H1 (cell line): ENCODE measurements around the gene TMEM138. TPM values are rescaled to one million over a fixed set of nuclear protein-coding genes. Genes with fewer than 3 reads are reported as not detected.
A peak's percentile ranks its signal among the peaks of the same experiment; 100 is the strongest.

Source experiments
- CTCF ChIA-PET: fragments of 300-600 bp; sonication (Branson Sonifier 250); formaldehyde crosslinking; loops from one replicate; lab custom pipeline; 2021; ENCODE audit not compliant: partially characterized antibody; lab: Charles Lee
- POLR2A ChIA-PET: fragments of 300-600 bp; sonication (Branson Sonifier 250); formaldehyde crosslinking; loops from one replicate; lab custom pipeline; 2021; ENCODE audit warnings: inconsistent platforms; ENCODE audit not compliant: partially characterized antibody; lab: Charles Lee
- DNase-seq, 2 experiments: peaks; one replicate each; pipeline versions ENCODE4 v3.0.0 to v3.0.0-alpha.2; 2010 to 2022; ENCODE audit warnings: low spot score in 2 of 2, low read depth in 1 of 2, mixed read lengths in 1 of 2
- FAIRE-seq: peaks from 2 replicates; lab custom pipeline; 2011; peaks lifted over from hg19 to GRCh38; lab: Jason Lieb, UNC
- H2AFZ ChIP-seq: 2 replicates; pipeline ENCODE4 v1.8.1; 2012; ENCODE audit warnings: low read length, inconsistent platforms
- H2AK5ac ChIP-seq: 2 replicates; pipeline ENCODE4 v1.6.1; 2013; ENCODE audit warnings: low read depth, low read length
- H2BK120ac ChIP-seq: replicated peaks from 2 replicates; pipeline ENCODE3; 2013; ENCODE audit warnings: low read depth, low read length, inconsistent platforms
- H2BK12ac ChIP-seq: 2 replicates; pipeline ENCODE4 v1.6.1; 2013; ENCODE audit warnings: low read depth, low read length
- H2BK15ac ChIP-seq: 2 replicates; pipeline ENCODE4 v1.6.1; 2013; ENCODE audit warnings: low read length
- H2BK20ac ChIP-seq: 2 replicates; pipeline ENCODE4 v1.6.1; 2013; ENCODE audit warnings: low read length
- H2BK5ac ChIP-seq: 2 replicates; pipeline ENCODE4 v1.6.1; 2013; ENCODE audit warnings: low read depth, low read length
- H3K14ac ChIP-seq: 2 replicates; pipeline ENCODE4 v1.6.1; 2013; ENCODE audit warnings: inconsistent platforms; ENCODE audit not compliant: insufficient read length
- H3K18ac ChIP-seq: 2 replicates; pipeline ENCODE4 v1.6.1; 2013; ENCODE audit warnings: low read length; ENCODE audit errors: extremely low read depth
- H3K23ac ChIP-seq: 2 replicates; pipeline ENCODE4 v1.6.1; 2013; ENCODE audit warnings: inconsistent platforms; ENCODE audit not compliant: insufficient read length
- H3K23me2 ChIP-seq: 2 replicates; pipeline ENCODE4 v1.6.1; 2013; ENCODE audit warnings: low read depth, low read length
- H3K27ac ChIP-seq: 2 replicates; pipeline ENCODE4 v1.6.1; 2011; ENCODE audit warnings: low read depth, low read length, inconsistent platforms
- H3K27me3 ChIP-seq, 4 experiments: replicated peaks in 1 of 4; 1 replicate in 1 of 4; 2 replicates in 3 of 4; pipeline versions ENCODE4 v1.6.1 to v1.8.1; 2011 to 2013; ENCODE audit warnings: low read length in 3 of 4, mild to moderate bottlenecking in 3 of 4, inconsistent platforms in 2 of 4, mixed read lengths in 2 of 4, moderate library complexity in 1 of 4; ENCODE audit not compliant: control insufficient read depth in 3 of 4, insufficient read depth in 3 of 4; ENCODE audit errors: extremely low read depth in 1 of 4
- H3K36me3 ChIP-seq, 4 experiments: 2 replicates each; pipeline versions ENCODE4 v1.6.1 to v1.8.1; 2011 to 2013; ENCODE audit warnings: mild to moderate bottlenecking in 4 of 4, low read length in 3 of 4, moderate library complexity in 2 of 4, control low read depth in 1 of 4, inconsistent platforms in 1 of 4; ENCODE audit not compliant: insufficient read depth in 4 of 4, control insufficient read depth in 2 of 4
- H3K4ac ChIP-seq: replicated peaks from 2 replicates; pipeline ENCODE3; 2013; ENCODE audit warnings: low read length, low read depth, mixed read lengths, inconsistent platforms; ENCODE audit not compliant: insufficient read length
- H3K4me1 ChIP-seq, 4 experiments: replicated peaks in 1 of 4; 1 replicate in 1 of 4; 2 replicates in 3 of 4; pipeline versions ENCODE4 v1.6.1 to v1.8.1; 2011 to 2013; ENCODE audit warnings: low read length in 3 of 4, inconsistent platforms in 2 of 4, mixed read lengths in 1 of 4; ENCODE audit not compliant: insufficient read depth in 4 of 4, control insufficient read depth in 3 of 4
- H3K4me2 ChIP-seq, 2 experiments: 2 replicates each; pipeline versions ENCODE4 v1.6.1 to v1.8.1; 2011 to 2013; ENCODE audit warnings: low read depth in 2 of 2, low read length in 2 of 2, control low read depth in 1 of 2, inconsistent platforms in 1 of 2, mild to moderate bottlenecking in 1 of 2; ENCODE audit not compliant: insufficient read depth in 1 of 2
- H3K4me3 ChIP-seq, 4 experiments: fragments of 200-600, 300-600 bp in 1 of 4; sonication (generic), shearing (Covaris generic), sonication (Bioruptor Twin) in 1 of 4; 2 replicates each; pipeline versions ENCODE4 v1.5.1 to v1.8.1; 2011 to 2016; ENCODE audit warnings: low read length in 4 of 4, low read depth in 3 of 4, control low read depth in 2 of 4, inconsistent platforms in 2 of 4, mild to moderate bottlenecking in 2 of 4, mixed read lengths in 1 of 4, moderate library complexity in 1 of 4; ENCODE audit not compliant: insufficient read depth in 2 of 4; ENCODE audit errors: extremely low read depth in 1 of 4
- H3K56ac ChIP-seq: replicated peaks from 2 replicates; pipeline ENCODE3; 2013; ENCODE audit warnings: low read depth, mild to moderate bottlenecking, mixed read lengths, low read length, inconsistent platforms; ENCODE audit not compliant: insufficient read length
- H3K79me1 ChIP-seq: 2 replicates; pipeline ENCODE4 v1.6.1; 2013; ENCODE audit warnings: low read depth, low read length, control low read depth
- H3K79me2 ChIP-seq, 2 experiments: 2 replicates each; pipeline versions ENCODE4 v1.6.1 to v1.8.1; 2012 to 2013; ENCODE audit warnings: low read length in 2 of 2, mild to moderate bottlenecking in 2 of 2, inconsistent platforms in 1 of 2; ENCODE audit not compliant: insufficient read depth in 2 of 2, control insufficient read depth in 1 of 2
- H3K9ac ChIP-seq, 4 experiments: replicated peaks in 1 of 4; 1 replicate in 1 of 4; 2 replicates in 3 of 4; pipeline versions ENCODE4 v1.6.1 to v1.8.1; 2011 to 2013; ENCODE audit warnings: low read depth in 3 of 4, low read length in 3 of 4, control low read depth in 2 of 4, mild to moderate bottlenecking in 2 of 4, moderate library complexity in 2 of 4, inconsistent platforms in 1 of 4; ENCODE audit errors: extremely low read depth in 1 of 4
- H3K9me3 ChIP-seq, 2 experiments: 2 replicates each; pipeline versions ENCODE4 v1.6.1 to v1.8.1; 2012 to 2013; ENCODE audit warnings: mild to moderate bottlenecking in 2 of 2, moderate library complexity in 2 of 2, control low read depth in 1 of 2, inconsistent platforms in 1 of 2, low read depth in 1 of 2, low read length in 1 of 2, mixed read lengths in 1 of 2; ENCODE audit not compliant: insufficient read depth in 2 of 2
- H4K20me1 ChIP-seq, 2 experiments: replicated peaks in 1 of 2; 2 replicates each; pipeline versions ENCODE3 to v1.8.1; 2011 to 2013; ENCODE audit warnings: inconsistent platforms in 2 of 2, low read length in 2 of 2, mild to moderate bottlenecking in 1 of 2; ENCODE audit not compliant: insufficient read depth in 2 of 2, control insufficient read depth in 1 of 2
- H4K5ac ChIP-seq: 2 replicates; pipeline ENCODE4 v1.6.1; 2013; ENCODE audit warnings: low read length, low read depth, mixed read lengths, inconsistent platforms; ENCODE audit not compliant: insufficient read length
- H4K8ac ChIP-seq: 2 replicates; pipeline ENCODE4 v1.8.0; 2013; ENCODE audit warnings: mild to moderate bottlenecking, moderate library complexity, low read length, inconsistent platforms; ENCODE audit not compliant: insufficient read depth; ENCODE audit errors: extremely low read depth
- H4K91ac ChIP-seq: replicated peaks from 2 replicates; pipeline ENCODE3; 2013; ENCODE audit warnings: low read length, mixed read lengths, inconsistent platforms; ENCODE audit not compliant: insufficient read length
- CREB1 ChIP-seq: IDR thresholded peaks from 2 replicates; pipeline ENCODE4 v1.6.1; 2012; ENCODE audit warnings: inconsistent platforms
- KDM4A ChIP-seq: IDR thresholded peaks from one replicate; pipeline ENCODE4 v1.7.1; 2012; ENCODE audit warnings: low read depth, mild to moderate bottlenecking, moderate library complexity, low read length, inconsistent platforms; ENCODE audit not compliant: severe bottlenecking
- POU5F1 ChIP-seq: IDR thresholded peaks from 2 replicates; pipeline ENCODE4 v1.6.1; 2011; ENCODE audit warnings: low read depth, mild to moderate bottlenecking, low read length, moderate library complexity
- SP2 ChIP-seq: IDR thresholded peaks from 2 replicates; pipeline ENCODE4 v1.6.1; 2012; ENCODE audit warnings: mild to moderate bottlenecking, low read length, inconsistent platforms
- SUZ12 ChIP-seq: fragments of 200-600 bp; sonication (generic); IDR thresholded peaks from 2 replicates; pipeline ENCODE4 v1.6.1; 2012; ENCODE audit warnings: mild to moderate bottlenecking, inconsistent platforms, low read length, moderate library complexity, mixed read lengths
- YY1 ChIP-seq: IDR thresholded peaks from 2 replicates; pipeline ENCODE4 v1.6.1; 2011; ENCODE audit warnings: low read depth, mild to moderate bottlenecking, low read length
- WGBS, 2 experiments: shearing (Covaris generic) in 1 of 2; methylation state at CpG; one replicate each; pipeline versions ENCODE4 v1.1.6 to v1.1.7; 2013 to 2015; ENCODE audit warnings: low lambda C conversion rate in 2 of 2, mixed read lengths in 2 of 2, inconsistent platforms in 1 of 2, low coverage in 1 of 2, missing lambda C conversion rate in 1 of 2; ENCODE audit not compliant: insufficient replicate concordance in 2 of 2, insufficient coverage in 1 of 2, insufficient read length in 1 of 2; ENCODE audit errors: extremely low coverage in 1 of 2, missing lambda C conversion rate in 1 of 2; 5-methylcytosine and 5-hydroxymethylcytosine counted together
- polyA plus RNA-seq, 7 experiments: library from polyadenylated mRNA; depleted of rRNA in 3 of 7; stranded (reverse) in 5 of 7; unstranded in 2 of 7; fragments of >200 nt in 5 of 7; fragments of 200-250 nt in 2 of 7; gene quantifications; 1 replicate in 5 of 7; 2 replicates in 1 of 7; 4 replicates in 1 of 7; pipeline versions ENCODE4 v1.2.1 to v1.2.3, GENCODE V29; 2011 to 2013; ENCODE audit warnings: missing spikeins in 2 of 7, mixed read lengths in 2 of 7
- total RNA-seq: library from RNA; stranded (reverse); fragmentation: NEBNext Ultra II Directional; extraction: Animal tissue kit (Norgen Biotek cat#: 25700); gene quantifications from 2 replicates; pipeline ENCODE4 v1.2.1, GENCODE V29; 2021
- TF ChIP-seq, protein P1 (sequence below), 3 experiments: IDR thresholded peaks; 1 replicate in 2 of 3; 2 replicates in 1 of 3; pipeline versions ENCODE4 v1.5.1 to v1.6.1; 2011; ENCODE audit warnings: low read length in 3 of 3, mild to moderate bottlenecking in 3 of 3, inconsistent platforms in 2 of 3, low read depth in 1 of 3, moderate library complexity in 1 of 3; ENCODE audit not compliant: insufficient read depth in 1 of 3; ENCODE audit errors: control extremely low read depth in 1 of 3
- TF ChIP-seq, protein P2 (sequence below): IDR thresholded peaks from 2 replicates; pipeline ENCODE4 v1.6.1; 2012; ENCODE audit warnings: inconsistent platforms

Gene TMEM138
- total and polyA plus RNA-seq, 2 of the 8 experiments (the other 6 are each of a cell fraction or from before 2014, with no cell fraction given): 32.9 to 59.0 TPM

DNA sequence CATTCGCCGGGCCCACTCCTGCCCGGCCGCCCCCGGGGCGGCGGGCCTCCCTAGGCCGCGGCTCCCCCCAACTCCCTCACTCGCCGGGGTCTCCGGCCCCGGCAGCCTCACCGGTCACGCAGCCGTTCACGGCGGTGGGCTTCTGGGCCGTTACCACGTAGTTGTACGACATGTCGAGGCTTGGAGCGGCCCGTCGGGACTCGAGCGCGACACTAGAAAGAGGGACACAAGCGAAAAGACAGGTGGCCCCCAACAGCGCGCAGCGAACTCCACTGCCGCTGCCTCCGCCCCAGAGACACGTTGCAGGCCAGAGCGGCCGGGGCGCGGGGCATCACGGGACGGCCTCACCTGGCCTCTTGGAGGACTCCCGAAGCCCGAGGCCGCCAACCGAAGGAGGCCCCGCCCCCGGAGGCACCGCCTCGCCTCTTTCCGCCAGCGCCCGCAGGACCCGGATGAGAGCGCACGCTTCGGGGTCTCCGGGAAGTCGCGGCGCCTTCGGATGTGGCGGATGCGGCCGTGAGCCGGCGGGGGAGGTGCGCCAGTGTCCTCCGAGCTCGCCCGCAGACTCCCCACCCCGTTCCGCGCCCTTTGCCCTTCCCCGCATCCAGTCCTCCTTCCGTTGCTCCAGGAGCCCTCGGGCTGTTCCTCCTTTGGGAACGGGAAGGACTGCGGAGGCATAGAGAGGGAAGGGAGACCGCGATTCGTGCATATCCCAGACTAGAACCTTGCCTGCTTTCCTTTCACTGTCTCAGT is 29.2 kb upstream of the TMEM138 start, which contains the start of the genes DDB1 and TKFC:
Gene DDB1 (minus strand): TSS at position 309 of the 753 bp plus-strand sequence. CDS start 137 bp downstream, at position 172.
Gene TKFC (plus strand): TSS at position 432 of the 753 bp plus-strand sequence. CDS start 1,501 bp downstream, outside the sequence.
- no peak for FAIRE-seq
- H2AK5ac ChIP-seq: peak within 1 kb of the TSS; percentile 95
- no peak for TF ChIP-seq SUZ12
- TF ChIP-seq, protein P1, sequence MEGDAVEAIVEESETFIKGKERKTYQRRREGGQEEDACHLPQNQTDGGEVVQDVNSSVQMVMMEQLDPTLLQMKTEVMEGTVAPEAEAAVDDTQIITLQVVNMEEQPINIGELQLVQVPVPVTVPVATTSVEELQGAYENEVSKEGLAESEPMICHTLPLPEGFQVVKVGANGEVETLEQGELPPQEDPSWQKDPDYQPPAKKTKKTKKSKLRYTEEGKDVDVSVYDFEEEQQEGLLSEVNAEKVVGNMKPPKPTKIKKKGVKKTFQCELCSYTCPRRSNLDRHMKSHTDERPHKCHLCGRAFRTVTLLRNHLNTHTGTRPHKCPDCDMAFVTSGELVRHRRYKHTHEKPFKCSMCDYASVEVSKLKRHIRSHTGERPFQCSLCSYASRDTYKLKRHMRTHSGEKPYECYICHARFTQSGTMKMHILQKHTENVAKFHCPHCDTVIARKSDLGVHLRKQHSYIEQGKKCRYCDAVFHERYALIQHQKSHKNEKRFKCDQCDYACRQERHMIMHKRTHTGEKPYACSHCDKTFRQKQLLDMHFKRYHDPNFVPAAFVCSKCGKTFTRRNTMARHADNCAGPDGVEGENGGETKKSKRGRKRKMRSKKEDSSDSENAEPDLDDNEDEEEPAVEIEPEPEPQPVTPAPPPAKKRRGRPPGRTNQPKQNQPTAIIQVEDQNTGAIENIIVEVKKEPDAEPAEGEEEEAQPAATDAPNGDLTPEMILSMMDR (IDR thresholded peaks at IDR 0.05; ENCODE audit: control extremely low read depth in 1 of 3, insufficient read depth in 1 of 3, low read depth in 1 of 3, low read length in 3 of 3): no peak
- peak; percentile 61; the same call in 1 of the 2 replicates for TF ChIP-seq SP2
- peak; percentile 67 for TF ChIP-seq CREB1
- TF ChIP-seq KDM4A: peak; percentile 79
- no peak for TF ChIP-seq YY1
- TF ChIP-seq, protein P2, sequence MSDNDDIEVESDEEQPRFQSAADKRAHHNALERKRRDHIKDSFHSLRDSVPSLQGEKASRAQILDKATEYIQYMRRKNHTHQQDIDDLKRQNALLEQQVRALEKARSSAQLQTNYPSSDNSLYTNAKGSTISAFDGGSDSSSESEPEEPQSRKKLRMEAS: peak; percentile 86
- no peak for TF ChIP-seq POU5F1

More for the DNA sequence above, 29.2 kb upstream of the TMEM138 start, which contains the start of the genes DDB1 and TKFC:
- Histone ChIP-seq H2BK12ac (no peak within 1 kb of the TSS), H3K18ac (peak within 1 kb of the TSS; percentile 91), H4K20me1 (peaks cover 0 to 11% of the 10 kb centered on the region in 2 experiments), H3K4ac (peak within 1 kb of the TSS; percentile 99), H2BK5ac (peak within 1 kb of the TSS; percentile 96), H4K8ac (peak within 1 kb of the TSS; percentile 95), H3K23me2 (peaks cover 9% of the 10 kb centered on the region; the same call in 1 of the 2 replicates), H3K27me3 (no peaks in the 10 kb centered on the region), H2BK20ac (0 out of 2 replicates have a peak within 1 kb of the TSS, but pooled peaks have one; percentile 19), H3K9me3 (no peaks in the 10 kb centered on the region), H3K27ac (peak within 1 kb of the TSS; percentile 96), H3K14ac (peak within 1 kb of the TSS; percentile 33), H3K36me3 (peaks cover 8 to 16% (median 14%) of the 10 kb centered on the region in 4 experiments), H2BK120ac (peak within 1 kb of the TSS; percentile 94), H4K5ac (peak within 1 kb of the TSS; percentile 88), H3K4me3 (peak within 1 kb of the TSS; percentile 79 to 96 (median 92)), H2BK15ac (peak within 1 kb of the TSS; percentile 96), H3K79me2 (peaks cover 23 to 51% of the 10 kb centered on the region in 2 experiments), H2AFZ (peak within 1 kb of the TSS; percentile 96), H4K91ac (peak within 1 kb of the TSS; percentile 98), H3K9ac (peak within 1 kb of the TSS; percentile 93 to 99 (median 98)), H3K4me1 (peaks cover 5 to 14% (median 9%) of the 10 kb centered on the region in 4 experiments), H3K79me1 (peaks cover 6% of the 10 kb centered on the region; the same call in 1 of the 2 replicates), H3K4me2 (peak within 1 kb of the TSS; percentile 80 to 98), H3K56ac (peak within 1 kb of the TSS; percentile 80), H3K23ac (peak within 1 kb of the TSS; percentile 79)
- DNase-seq: peak; percentile 84 to 99
- ChIA-PET POLR2A (interaction anchor here (0.6 to 39.7 kb wide), 17 partner anchors 9 to 1413 kb away, joined by 3 to 1106 read pairs (median 5); partner anchors contain the start of genes CPSF7, CYB561A3, SDHAF2 and TMEM138), CTCF (interaction anchor here (1.1 to 10.1 kb wide), 5 partner anchors 30 to 104 kb away, joined by 3 to 290 read pairs (median 41); partner anchors contain the start of genes CYB561A3, TMEM138 and TMEM216)
- WGBS, 2 experiments: 2% methylated on average over 57 of the region's 81 CpGs; no CpG with 5 or more reads in 1 of the 2 experiments
